GM19397 (cell line): ENCODE measurements around the gene ODAD4.
"Not testable (repeated sequence)": the region's sequence is repeated elsewhere in the genome, so short reads cannot be mapped to it uniquely, and the experiment has no call there.

Source experiments
- ATAC-seq: cut with Tn5 transposase; IDR thresholded peaks from one replicate; pipeline ENCODE4 v1.9.1; 2021; ENCODE audit warnings: mild to moderate bottlenecking, moderate library complexity; ENCODE audit not compliant: unreplicated experiment

The ODAD4 gene

DNA sequence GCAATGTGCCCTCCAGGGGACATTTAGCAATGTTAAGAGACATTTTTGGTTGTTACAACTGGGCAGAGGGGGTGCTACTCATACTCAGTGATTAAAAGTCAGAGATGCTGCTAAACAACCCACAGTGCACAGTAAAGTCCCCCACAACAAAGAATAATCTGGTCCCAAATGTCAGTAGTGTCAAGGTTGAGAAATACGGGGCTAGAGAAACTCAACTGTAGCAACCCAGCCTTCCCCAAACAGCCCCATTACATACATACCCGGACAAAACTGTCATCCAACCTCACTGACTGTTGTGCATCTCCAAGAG is 66.4 kb downstream of the ODAD4 start:
- ATAC-seq = no peak

DNA sequence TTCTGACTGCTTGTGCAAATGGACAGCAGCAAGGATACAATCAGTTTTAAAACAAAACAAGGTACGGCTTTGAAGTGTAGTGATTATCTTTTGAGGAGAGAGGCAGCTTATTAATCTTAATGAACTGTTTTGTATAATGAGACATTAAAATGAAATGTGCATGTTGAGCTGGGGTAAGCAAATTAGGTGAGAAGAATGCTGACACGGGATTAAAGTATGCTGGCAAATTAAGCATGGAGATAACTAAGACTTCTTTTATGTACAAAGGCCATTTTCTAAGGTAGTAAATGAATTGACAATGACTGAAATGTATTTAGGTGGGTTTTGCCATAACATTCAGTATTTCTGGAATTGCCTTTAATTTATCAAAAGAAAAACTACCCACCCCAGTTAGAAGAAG is 68.1 kb downstream of the ODAD4 start:
- no peak for ATAC-seq

DNA sequence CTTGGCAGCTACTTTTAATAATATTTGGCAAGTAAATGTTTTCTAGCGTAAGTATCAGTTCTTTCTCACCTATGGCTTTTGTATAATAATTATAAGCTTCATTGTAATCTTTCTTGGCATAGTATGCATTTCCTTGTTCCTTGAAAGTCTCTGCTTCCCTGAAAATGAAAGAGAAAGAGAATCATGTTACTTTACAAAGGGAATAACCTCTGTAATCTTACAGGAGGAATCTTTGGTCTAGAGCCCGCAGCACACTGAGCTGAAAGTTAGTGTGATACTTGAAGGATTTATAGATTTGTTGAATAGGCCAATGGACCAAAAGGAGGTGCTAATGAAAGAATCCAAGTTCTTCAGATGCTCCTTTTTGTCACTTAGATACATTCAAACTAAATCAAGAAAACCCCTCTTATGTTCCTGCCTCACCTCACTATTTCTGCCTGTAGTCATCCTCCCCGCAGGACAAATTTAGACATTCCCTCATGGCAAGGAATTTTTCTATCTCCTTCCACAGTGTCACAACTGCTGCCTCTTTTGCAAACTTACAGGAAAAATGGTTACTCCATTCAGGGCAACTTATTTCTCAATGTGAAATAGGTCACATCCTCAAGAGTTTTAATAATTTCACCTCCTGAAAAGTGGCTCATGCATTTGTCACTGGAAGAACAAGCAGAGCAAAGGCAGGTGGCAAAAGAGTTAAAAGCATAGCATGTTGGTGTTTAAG is 70.2 kb downstream of the ODAD4 start:
- no peak for ATAC-seq

DNA sequence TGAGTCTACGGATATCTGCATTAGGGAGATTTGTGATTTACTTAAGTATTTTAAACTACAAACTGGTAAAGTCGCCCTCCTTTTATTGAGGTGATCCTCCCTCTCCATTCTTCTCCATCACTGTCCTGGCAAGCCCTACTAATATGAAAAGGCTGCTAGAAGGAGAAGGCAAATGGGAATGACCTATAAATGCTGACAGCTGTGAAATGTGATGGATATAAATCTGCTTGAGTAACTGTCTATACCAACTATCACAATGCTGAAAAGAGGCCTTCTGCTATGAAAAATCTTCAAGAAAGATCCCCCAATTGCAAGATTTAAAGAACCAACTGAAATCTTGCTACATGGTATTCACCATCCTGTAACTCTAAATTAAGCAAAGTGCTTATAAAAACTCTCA is 71.3 kb downstream of the ODAD4 start:
- no peak for ATAC-seq

DNA sequence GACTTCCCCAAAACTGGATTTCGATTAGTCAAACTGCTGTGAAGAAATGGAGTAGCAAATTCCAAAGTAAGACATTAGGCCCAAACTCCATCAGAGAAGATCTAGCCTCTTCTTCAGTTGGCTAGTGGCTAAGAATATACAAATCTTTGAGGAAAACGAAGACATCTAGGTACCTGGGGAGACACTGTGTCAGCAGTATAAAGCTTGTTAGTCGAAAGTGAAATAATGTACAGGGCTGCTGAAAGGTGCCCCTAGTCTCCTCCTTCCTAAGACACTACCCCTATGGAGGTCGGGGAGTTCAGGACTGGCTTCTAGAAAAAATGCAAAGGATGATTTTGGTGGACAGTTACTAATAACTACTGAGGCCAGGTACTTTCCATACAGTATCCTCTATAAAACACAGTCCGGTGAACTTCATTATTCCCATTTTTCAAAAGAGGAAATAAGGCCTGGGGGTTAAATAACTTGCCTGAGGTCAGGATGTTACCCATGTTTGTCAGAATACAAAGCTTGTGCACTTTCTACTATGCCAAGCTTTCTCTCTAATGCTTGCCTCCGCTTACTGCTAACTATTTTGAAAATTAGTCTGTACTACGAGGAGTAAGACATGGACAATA is 71.9 kb downstream of the ODAD4 start:
- no peak for ATAC-seq

DNA sequence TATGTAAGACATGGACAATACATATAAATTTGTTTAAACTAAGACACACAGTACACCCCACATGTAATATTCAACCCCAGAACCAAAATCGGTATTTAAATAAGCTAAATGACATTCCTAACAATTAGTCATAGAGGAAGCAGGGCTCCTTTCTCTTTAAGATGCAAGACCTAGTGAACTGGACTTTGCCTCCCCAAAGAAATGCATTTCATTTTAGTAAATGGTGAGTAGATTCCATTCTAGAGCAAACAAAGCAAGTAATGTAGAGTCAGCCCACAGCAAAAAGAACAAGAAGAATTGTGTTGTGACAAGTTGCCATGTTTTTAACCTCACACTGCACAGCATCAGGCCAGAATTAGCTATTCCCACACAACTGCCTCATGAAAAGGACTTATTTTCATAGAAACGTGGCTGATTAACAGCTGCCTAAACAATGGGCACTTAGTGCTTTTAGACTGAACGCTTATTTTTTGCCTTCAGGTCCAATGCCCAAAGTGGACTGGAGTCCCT is 72.4 kb downstream of the ODAD4 start:
- ATAC-seq = no peak

DNA sequence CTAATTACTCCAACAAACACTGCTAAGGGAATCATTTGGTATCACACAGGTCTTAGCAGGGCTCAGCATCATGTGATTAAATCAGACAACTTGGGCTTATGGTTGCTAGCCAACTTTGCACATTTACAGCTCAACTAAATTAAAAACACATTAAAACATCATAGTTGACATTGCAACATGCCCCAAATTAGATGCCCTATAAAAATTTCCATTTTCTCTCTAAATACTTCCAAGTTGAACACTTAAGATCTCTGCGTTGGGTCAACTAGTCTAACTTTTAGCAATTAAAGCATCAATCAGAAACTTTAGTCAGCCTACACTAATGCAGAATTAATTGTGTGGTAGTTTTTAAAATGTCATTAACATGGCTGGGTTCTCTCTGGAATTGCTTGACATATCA is 74.7 kb downstream of the ODAD4 start:
- no peak for ATAC-seq

DNA sequence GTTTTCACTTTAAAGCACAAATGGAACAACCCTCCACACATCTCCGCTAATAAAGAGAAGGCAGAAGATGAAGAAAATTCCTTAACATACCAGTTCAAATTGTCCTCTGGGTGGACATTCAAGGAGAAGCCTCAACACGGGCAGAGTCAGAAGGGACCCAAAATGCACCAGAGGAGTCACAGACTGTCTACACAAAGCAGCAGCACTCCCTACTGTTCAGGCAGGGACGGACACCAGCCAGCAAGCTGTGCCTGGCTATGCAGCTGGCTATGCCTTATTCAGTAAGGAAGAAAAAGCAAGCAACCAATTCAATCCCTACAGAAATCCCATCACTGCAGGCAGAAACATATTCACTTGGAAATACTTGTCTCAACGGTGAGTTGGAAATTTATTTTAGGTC is 78.8 kb downstream of the ODAD4 start:
- ATAC-seq = no peak

DNA sequence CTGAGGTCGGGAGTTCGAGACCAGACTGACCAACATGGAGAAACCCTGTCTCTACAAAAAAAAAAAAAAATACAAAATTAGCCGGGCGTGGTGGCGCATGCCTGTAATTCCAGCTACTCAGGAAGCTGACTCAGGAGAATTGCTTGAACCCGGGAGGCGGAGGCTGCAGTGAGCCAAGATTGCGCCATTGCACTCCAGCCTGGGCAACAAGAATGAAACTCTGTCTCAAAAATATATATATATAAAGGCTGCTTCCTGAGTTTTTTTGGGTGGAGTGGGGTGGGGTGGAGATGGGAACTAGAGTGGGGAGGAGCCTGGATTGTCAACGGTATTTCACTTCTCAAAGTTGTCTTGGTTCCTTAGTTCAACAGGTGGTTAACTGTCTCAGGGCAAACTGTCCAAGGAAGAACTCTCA is 79.9 kb downstream of the ODAD4 start:
- ATAC-seq = not testable (repeated sequence)

DNA sequence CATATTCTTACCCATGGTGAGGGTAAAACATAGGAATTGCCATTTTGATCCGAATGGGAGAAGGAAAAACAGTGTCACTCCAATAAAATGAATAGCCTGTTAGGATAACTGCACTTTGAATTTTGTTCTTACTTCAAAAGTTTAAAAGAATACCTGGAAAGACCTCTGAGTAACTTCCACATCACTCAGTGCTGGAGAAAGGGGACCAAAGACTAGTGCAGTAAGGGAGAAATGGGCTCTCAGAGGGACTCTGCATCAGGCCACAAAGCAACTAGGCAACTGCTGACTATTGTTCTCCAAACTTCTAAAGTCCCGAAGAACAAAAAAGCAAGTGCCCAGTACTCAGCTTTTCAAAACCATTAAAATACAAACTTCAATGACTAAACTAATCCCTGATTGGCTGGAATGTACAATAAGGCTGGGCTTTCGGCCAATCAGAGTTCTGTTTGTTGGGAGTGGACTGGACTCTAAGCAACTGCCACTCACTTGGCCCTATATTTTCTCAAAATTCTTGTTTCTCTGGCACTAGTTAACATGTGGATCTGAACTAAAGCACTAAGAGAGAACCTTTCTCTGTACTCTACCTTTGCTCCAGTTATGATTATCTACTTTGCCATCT is 80.6 kb downstream of the ODAD4 start:
- ATAC-seq = no peak

DNA sequence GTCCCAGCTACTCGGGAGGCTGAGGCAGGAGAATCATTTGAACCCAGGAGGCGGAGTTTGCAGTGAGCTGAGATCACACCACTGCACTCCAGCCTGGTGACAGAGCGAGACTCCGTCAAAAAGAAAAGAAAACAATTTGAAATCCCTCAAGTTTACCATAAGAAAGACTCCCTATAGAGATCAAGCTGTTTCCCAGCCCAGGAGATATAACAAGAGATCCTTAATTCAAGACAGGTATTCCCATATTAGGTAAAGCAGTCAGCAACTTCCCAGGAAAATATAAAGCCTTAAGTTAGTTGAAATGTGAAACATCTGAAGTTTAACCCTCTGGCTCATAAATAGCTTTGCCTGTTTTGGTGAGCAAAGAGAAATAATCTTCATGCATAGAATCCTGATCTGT is 81.9 kb downstream of the ODAD4 start:
- ATAC-seq = not testable (repeated sequence)

DNA sequence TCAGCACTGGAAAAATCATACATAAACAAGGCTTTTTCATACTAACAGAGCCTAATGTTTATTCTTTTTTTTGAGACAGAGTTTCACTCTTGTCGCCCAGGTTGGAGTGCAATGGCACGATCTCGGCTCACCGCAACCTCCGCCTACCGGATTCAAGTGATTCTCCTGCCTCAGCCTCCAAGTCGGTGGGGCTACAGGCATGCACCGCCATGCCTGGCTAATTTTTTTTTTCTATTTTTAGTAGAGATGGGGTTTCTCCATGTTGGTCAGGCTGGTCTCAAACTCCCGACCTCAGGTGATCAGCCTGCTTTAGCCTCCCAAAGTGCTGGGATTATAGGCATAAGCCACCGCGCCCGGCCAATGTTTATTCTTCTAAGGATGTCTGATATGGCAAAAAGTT is 83.3 kb downstream of the ODAD4 start:
- not testable (repeated sequence) for ATAC-seq
